HCT116 (cell line): ENCODE results near the gene BMF.

Experiments
- CEBPB ChIP-seq: IDR thresholded peaks from 2 replicates; pipeline ENCODE4 v1.6.1; 2012; ENCODE audit warnings: low read depth
- EZH2 ChIP-seq: fragments of 200-600 bp; sonication (generic); IDR thresholded peaks from 2 replicates; pipeline ENCODE4 v1.6.1; 2017; ENCODE audit warnings: antibody characterized with exemption, mixed run types
- EZH2phosphoT487 ChIP-seq: fragments of 200-600 bp; IDR thresholded peaks from 2 replicates; pipeline ENCODE4 v1.6.1; 2018; ENCODE audit warnings: antibody characterized with exemption, borderline replicate concordance
- JUND ChIP-seq: IDR thresholded peaks from 2 replicates; pipeline ENCODE4 v1.6.1; 2012
- POLR2A ChIP-seq: IDR thresholded peaks from 2 replicates; pipeline ENCODE4 v1.7.0; 2011; ENCODE audit warnings: borderline replicate concordance; ENCODE audit not compliant: insufficient read depth, insufficient read length; ENCODE audit errors: extremely low read depth
- POLR2AphosphoS5 ChIP-seq: IDR thresholded peaks from 2 replicates; pipeline ENCODE4 v1.6.1; 2011; ENCODE audit warnings: mild to moderate bottlenecking, low read depth, low read length, moderate library complexity
- SIN3A ChIP-seq: IDR thresholded peaks from 2 replicates; pipeline ENCODE4 v1.6.1; 2012; ENCODE audit warnings: low read depth
- SP1 ChIP-seq: IDR thresholded peaks from 2 replicates; pipeline ENCODE4 v1.6.1; 2012; ENCODE audit warnings: low read depth
- TCF7L2 ChIP-seq: IDR thresholded peaks from 2 replicates; pipeline ENCODE4 v1.7.0; 2011; ENCODE audit warnings: borderline replicate concordance, inconsistent platforms; ENCODE audit not compliant: insufficient read depth, insufficient read length; ENCODE audit errors: extremely low read depth
- TF ChIP-seq, protein P1 (sequence below), 3 experiments: fragments of 200-600 bp in 1 of 3; sonication (generic) in 1 of 3; IDR thresholded peaks in 2 of 3; conservative IDR thresholded peaks in 1 of 3; 2 replicates each; pipeline ENCODE4 v1.5.1; 2012 to 2017; ENCODE audit warnings: low read depth in 2 of 3, low read length in 2 of 3, antibody characterized with exemption in 1 of 3, borderline replicate concordance in 1 of 3, control low read depth in 1 of 3, mild to moderate bottlenecking in 1 of 3, mixed read lengths in 1 of 3, mixed run types in 1 of 3, moderate library complexity in 1 of 3; ENCODE audit not compliant: insufficient read depth in 1 of 3
- TF ChIP-seq, protein P2 (sequence below): IDR thresholded peaks from 2 replicates; pipeline ENCODE4 v1.6.1; 2012; ENCODE audit warnings: low read depth

DNA sequence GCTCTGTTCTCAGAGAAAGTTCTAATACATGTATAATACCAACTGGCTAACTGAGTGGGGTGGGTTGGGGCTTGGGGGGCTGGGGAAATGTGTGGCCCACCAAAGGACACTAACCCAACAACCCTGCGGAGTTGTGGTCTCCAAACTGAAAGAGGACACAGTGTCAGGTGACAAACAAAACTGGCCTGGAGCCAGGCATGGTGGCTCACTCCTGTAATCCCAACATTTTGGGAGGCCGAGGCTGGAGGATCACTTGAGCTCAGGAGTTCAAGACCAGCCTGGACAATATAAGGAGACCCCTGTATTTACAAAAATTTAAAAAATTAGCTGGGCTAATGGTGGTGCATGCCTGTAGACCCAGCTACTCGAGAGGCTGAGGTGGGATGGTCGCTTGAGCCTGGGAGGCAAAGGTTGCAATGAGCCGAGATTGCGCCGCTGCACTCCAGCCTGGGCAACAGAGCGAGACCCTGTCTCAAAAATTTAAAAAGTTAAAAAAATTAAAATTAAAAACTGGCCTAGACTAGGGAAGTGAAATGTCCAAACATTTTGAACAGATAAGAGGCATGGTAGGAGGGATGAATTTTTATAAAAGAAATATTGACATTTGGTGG, 38.0 kb downstream of the BMF start:
- TF ChIP-seq, protein P1, sequence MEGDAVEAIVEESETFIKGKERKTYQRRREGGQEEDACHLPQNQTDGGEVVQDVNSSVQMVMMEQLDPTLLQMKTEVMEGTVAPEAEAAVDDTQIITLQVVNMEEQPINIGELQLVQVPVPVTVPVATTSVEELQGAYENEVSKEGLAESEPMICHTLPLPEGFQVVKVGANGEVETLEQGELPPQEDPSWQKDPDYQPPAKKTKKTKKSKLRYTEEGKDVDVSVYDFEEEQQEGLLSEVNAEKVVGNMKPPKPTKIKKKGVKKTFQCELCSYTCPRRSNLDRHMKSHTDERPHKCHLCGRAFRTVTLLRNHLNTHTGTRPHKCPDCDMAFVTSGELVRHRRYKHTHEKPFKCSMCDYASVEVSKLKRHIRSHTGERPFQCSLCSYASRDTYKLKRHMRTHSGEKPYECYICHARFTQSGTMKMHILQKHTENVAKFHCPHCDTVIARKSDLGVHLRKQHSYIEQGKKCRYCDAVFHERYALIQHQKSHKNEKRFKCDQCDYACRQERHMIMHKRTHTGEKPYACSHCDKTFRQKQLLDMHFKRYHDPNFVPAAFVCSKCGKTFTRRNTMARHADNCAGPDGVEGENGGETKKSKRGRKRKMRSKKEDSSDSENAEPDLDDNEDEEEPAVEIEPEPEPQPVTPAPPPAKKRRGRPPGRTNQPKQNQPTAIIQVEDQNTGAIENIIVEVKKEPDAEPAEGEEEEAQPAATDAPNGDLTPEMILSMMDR (IDR thresholded peaks at IDR 0.05 in 2 of 3, conservative IDR thresholded peaks at IDR 0.05 in 1 of 3; ENCODE audit: borderline replicate concordance in 1 of 3, insufficient read depth in 1 of 3, low read depth in 2 of 3, low read length in 2 of 3) = no peak
- TF ChIP-seq POLR2AphosphoS5 (no peak), JUND (no peak), POLR2A (no peak), TCF7L2 (no peak), EZH2phosphoT487 (no peak), SP1 (no peak), CEBPB (no peak), SIN3A (no peak), EZH2 (no peak)
- TF ChIP-seq, protein P2, sequence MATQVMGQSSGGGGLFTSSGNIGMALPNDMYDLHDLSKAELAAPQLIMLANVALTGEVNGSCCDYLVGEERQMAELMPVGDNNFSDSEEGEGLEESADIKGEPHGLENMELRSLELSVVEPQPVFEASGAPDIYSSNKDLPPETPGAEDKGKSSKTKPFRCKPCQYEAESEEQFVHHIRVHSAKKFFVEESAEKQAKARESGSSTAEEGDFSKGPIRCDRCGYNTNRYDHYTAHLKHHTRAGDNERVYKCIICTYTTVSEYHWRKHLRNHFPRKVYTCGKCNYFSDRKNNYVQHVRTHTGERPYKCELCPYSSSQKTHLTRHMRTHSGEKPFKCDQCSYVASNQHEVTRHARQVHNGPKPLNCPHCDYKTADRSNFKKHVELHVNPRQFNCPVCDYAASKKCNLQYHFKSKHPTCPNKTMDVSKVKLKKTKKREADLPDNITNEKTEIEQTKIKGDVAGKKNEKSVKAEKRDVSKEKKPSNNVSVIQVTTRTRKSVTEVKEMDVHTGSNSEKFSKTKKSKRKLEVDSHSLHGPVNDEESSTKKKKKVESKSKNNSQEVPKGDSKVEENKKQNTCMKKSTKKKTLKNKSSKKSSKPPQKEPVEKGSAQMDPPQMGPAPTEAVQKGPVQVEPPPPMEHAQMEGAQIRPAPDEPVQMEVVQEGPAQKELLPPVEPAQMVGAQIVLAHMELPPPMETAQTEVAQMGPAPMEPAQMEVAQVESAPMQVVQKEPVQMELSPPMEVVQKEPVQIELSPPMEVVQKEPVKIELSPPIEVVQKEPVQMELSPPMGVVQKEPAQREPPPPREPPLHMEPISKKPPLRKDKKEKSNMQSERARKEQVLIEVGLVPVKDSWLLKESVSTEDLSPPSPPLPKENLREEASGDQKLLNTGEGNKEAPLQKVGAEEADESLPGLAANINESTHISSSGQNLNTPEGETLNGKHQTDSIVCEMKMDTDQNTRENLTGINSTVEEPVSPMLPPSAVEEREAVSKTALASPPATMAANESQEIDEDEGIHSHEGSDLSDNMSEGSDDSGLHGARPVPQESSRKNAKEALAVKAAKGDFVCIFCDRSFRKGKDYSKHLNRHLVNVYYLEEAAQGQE = no peak
